COR-L47 (cell line): ENCODE measurements around the gene BDKRB2.

Experiments used
- DNase-seq: peaks from one replicate; lab custom pipeline; 2025; lab: John Stamatoyannopoulos, UW

The BDKRB2 gene

GRCh38 chr14:96252999-96253539, 48.4 kb downstream of the BDKRB2 start:
- DNase-seq = no peak

GRCh38 chr14:96254687-96255086, 50.0 kb downstream of the BDKRB2 start:
- DNase-seq = no peak

- DNase-seq = no peak
These were observed 51.1 kb downstream of the BDKRB2 start, which contains the start of gene BDKRB1 for GRCh38 chr14:96255501-96256366. BDKRB1 (plus strand) TSS chr14:96256210; CDS start chr14:96263683, 7,473 bp downstream.

- no peak for DNase-seq
These were observed 51.8 kb downstream of the BDKRB2 start for GRCh38 chr14:96256407-96256806.

GRCh38 chr14:96257056-96257455, 52.4 kb downstream of the BDKRB2 start:
- no peak for DNase-seq

- DNase-seq = no peak
These were observed 53.3 kb downstream of the BDKRB2 start for GRCh38 chr14:96257900-96258299.

GRCh38 chr14:96260341-96260821, 55.7 kb downstream of the BDKRB2 start:
- DNase-seq = no peak

GRCh38 chr14:96261053-96261452, 56.4 kb downstream of the BDKRB2 start:
- DNase-seq = peak; percentile 37

GRCh38 chr14:96261772-96262655, 57.4 kb downstream of the BDKRB2 start:
- peak; percentile 52 for DNase-seq

- no peak for DNase-seq
These were observed 58.9 kb downstream of the BDKRB2 start for GRCh38 chr14:96263347-96264199.

- DNase-seq = no peak
These were observed 59.5 kb downstream of the BDKRB2 start for GRCh38 chr14:96264200-96264553.

- DNase-seq = no peak
These were observed 60.2 kb downstream of the BDKRB2 start for GRCh38 chr14:96264853-96265252.

GRCh38 chr14:96265383-96266095, 60.9 kb downstream of the BDKRB2 start:
- peak; percentile 60 for DNase-seq

GRCh38 chr14:96267336-96267735, 62.7 kb downstream of the BDKRB2 start:
- peak; percentile 87 for DNase-seq

GRCh38 chr14:96267916-96268315, 63.3 kb downstream of the BDKRB2 start:
- no peak for DNase-seq

GRCh38 chr14:96268431-96269358, 64.1 kb downstream of the BDKRB2 start:
- DNase-seq = no peak

- no peak for DNase-seq
These were observed 64.7 kb downstream of the BDKRB2 start for GRCh38 chr14:96269359-96269710.

GRCh38 chr14:96270565-96271420, 66.2 kb downstream of the BDKRB2 start:
- no peak for DNase-seq

GRCh38 chr14:96271421-96271762, 66.8 kb downstream of the BDKRB2 start:
- DNase-seq = no peak
